Neural progenitor cell (in vitro differentiated cells): ENCODE data around the gene MYLK4. TPM values are rescaled to one million over a fixed set of nuclear protein-coding genes. Genes with fewer than 3 reads are reported as not detected.

Experiments used
- DNase-seq: peaks from one replicate; pipeline ENCODE4 v3.0.0-alpha.2; 2016; ENCODE audit warnings: low spot score
- H2AFZ ChIP-seq: fragments of 200-600 bp; sonication (generic); replicated peaks from 2 replicates; pipeline ENCODE4 v1.6.1; 2016; ENCODE audit warnings: antibody characterized with exemption
- H3F3A ChIP-seq: fragments of 200-600 bp; sonication (generic); 2 replicates; pipeline ENCODE4 v1.6.1; 2016; ENCODE audit warnings: antibody characterized with exemption, low read depth
- H3K27ac ChIP-seq: fragments of 200-600 bp; sonication (generic); 2 replicates; pipeline ENCODE4 v1.5.1; 2016; ENCODE audit warnings: mild to moderate bottlenecking
- H3K27me3 ChIP-seq: fragments of 200-600 bp; sonication (generic); 2 replicates; pipeline ENCODE4 v1.6.1; 2016; ENCODE audit warnings: mild to moderate bottlenecking, moderate library complexity
- H3K36me3 ChIP-seq: fragments of 200-600 bp; sonication (generic); 2 replicates; pipeline ENCODE4 v1.5.1; 2016
- H3K4me1 ChIP-seq: fragments of 200-600 bp; sonication (generic); 2 replicates; pipeline ENCODE4 v1.6.1; 2016; ENCODE audit warnings: mixed run types
- H3K4me2 ChIP-seq: fragments of 200-600 bp; sonication (generic); 2 replicates; pipeline ENCODE4 v1.6.1; 2016
- H3K4me3 ChIP-seq: fragments of 200-600 bp; sonication (generic); 2 replicates; pipeline ENCODE4 v1.5.1; 2016
- H3K79me2 ChIP-seq: fragments of 200-600 bp; sonication (generic); 2 replicates; pipeline ENCODE4 v1.6.1; 2016; ENCODE audit warnings: low read depth
- H3K9ac ChIP-seq: fragments of 200-600 bp; sonication (generic); 2 replicates; pipeline ENCODE4 v1.6.1; 2016
- H3K9me3 ChIP-seq: fragments of 200-600 bp; sonication (generic); 2 replicates; pipeline ENCODE4 v1.5.1; 2016; ENCODE audit warnings: low read depth
- H4K20me1 ChIP-seq: fragments of 200-600 bp; sonication (generic); 2 replicates; pipeline ENCODE4 v1.6.1; 2016; ENCODE audit warnings: low read depth
- H3K27ac Mint-ChIP-seq: 3 replicates; pipeline ENCODE4 v1.8.0; 2021; ENCODE audit warnings: mixed read lengths
- H3K27me3 Mint-ChIP-seq: 2 replicates; pipeline ENCODE4 v1.8.0; 2022; ENCODE audit warnings: low read depth, mild to moderate bottlenecking, inconsistent platforms, moderate library complexity, mixed read lengths; ENCODE audit not compliant: insufficient read depth
- H3K36me3 Mint-ChIP-seq: 3 replicates; pipeline ENCODE4 v1.8.0; 2021; ENCODE audit warnings: mixed read lengths
- H3K4me1 Mint-ChIP-seq: 3 replicates; pipeline ENCODE4 v1.8.0; 2021; ENCODE audit warnings: mixed read lengths
- H3K4me3 Mint-ChIP-seq: 3 replicates; pipeline ENCODE4 v1.8.0; 2021; ENCODE audit warnings: mild to moderate bottlenecking, moderate library complexity, mixed read lengths
- H3K9me3 Mint-ChIP-seq: 3 replicates; pipeline ENCODE4 v1.8.0; 2020; ENCODE audit warnings: mixed read lengths
- EZH2 ChIP-seq: fragments of 200-600 bp; sonication (generic); IDR thresholded peaks from 2 replicates; pipeline ENCODE4 v1.6.1; 2017; ENCODE audit warnings: antibody characterized with exemption, mild to moderate bottlenecking, moderate library complexity
- EZH2phosphoT487 ChIP-seq: fragments of 200-600 bp; sonication (generic); IDR thresholded peaks from 2 replicates; pipeline ENCODE4 v1.6.1; 2017; ENCODE audit warnings: antibody characterized with exemption
- total RNA-seq: library from RNA; depleted of rRNA; stranded (reverse); fragments of >200 nt; gene quantifications from 2 replicates; pipeline ENCODE4 v1.2.3, GENCODE V29; 2015; ENCODE audit warnings: low replicate concordance
- TF ChIP-seq, protein P1 (sequence below): fragments of 200-600 bp; sonication (generic); IDR thresholded peaks from 2 replicates; pipeline ENCODE4 v1.5.1; 2017; ENCODE audit warnings: antibody characterized with exemption, mild to moderate bottlenecking

The MYLK4 gene
- total RNA-seq, 1 donor from 2014 or later: not detected

DNA sequence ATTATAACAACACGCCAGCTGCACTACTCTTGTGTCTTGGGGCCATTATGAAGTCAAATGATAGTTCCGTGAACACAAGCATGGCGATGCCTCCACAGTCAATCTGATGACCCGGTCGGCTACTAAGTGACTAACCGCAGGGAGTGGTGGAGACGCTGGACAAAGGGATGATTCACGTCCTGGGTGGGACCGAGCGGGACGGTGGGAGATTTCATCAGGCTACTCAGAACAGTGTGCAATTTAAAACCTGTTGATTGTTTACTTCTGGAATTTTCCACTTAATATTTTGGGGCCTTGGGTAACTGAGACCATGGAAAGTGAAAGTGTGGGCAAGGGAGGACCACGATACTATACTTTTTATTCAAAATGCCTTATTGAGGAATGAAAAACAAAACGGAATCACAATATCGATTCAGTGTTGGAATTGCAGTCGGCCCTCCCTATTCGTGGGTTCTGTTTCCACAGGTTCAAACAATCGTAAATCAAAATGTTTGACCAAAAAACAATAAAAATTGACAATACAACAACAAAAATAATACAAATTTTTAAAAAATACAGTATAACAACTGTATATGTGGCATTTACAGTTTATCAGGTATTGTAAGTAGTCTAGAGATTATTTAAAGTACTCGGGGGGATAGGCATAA lies 66.5 kb downstream of the MYLK4 start:
- Mint-ChIP-seq H3K4me3 (no peak overlapping the region), H3K27ac (no peak overlapping the region), H3K36me3 (peaks cover 3% of the 10 kb centered on the region), H3K9me3 (peaks cover 10% of the 10 kb centered on the region), H3K27me3 (no peaks in the 10 kb centered on the region), H3K4me1 (peaks cover 3% of the 10 kb centered on the region)
- TF ChIP-seq, protein P1, sequence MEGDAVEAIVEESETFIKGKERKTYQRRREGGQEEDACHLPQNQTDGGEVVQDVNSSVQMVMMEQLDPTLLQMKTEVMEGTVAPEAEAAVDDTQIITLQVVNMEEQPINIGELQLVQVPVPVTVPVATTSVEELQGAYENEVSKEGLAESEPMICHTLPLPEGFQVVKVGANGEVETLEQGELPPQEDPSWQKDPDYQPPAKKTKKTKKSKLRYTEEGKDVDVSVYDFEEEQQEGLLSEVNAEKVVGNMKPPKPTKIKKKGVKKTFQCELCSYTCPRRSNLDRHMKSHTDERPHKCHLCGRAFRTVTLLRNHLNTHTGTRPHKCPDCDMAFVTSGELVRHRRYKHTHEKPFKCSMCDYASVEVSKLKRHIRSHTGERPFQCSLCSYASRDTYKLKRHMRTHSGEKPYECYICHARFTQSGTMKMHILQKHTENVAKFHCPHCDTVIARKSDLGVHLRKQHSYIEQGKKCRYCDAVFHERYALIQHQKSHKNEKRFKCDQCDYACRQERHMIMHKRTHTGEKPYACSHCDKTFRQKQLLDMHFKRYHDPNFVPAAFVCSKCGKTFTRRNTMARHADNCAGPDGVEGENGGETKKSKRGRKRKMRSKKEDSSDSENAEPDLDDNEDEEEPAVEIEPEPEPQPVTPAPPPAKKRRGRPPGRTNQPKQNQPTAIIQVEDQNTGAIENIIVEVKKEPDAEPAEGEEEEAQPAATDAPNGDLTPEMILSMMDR: no peak
- no peak for TF ChIP-seq EZH2
- TF ChIP-seq EZH2phosphoT487: no peak
- H4K20me1 ChIP-seq: no peaks in the 10 kb centered on the region
- H3K27ac ChIP-seq: no peak overlapping the region
- H3F3A ChIP-seq: no peaks in the 10 kb centered on the region
- H3K9me3 ChIP-seq: no peaks in the 10 kb centered on the region
- no peak overlapping the region for H3K4me2 ChIP-seq
- H3K4me1 ChIP-seq: no peaks in the 10 kb centered on the region
- H3K27me3 ChIP-seq: no peaks in the 10 kb centered on the region
- H3K4me3 ChIP-seq: no peak overlapping the region
- no peak overlapping the region for H2AFZ ChIP-seq
- H3K36me3 ChIP-seq: no peaks in the 10 kb centered on the region
- no peaks in the 10 kb centered on the region for H3K79me2 ChIP-seq
- DNase-seq: no peak
- H3K9ac ChIP-seq: no peak overlapping the region

DNA sequence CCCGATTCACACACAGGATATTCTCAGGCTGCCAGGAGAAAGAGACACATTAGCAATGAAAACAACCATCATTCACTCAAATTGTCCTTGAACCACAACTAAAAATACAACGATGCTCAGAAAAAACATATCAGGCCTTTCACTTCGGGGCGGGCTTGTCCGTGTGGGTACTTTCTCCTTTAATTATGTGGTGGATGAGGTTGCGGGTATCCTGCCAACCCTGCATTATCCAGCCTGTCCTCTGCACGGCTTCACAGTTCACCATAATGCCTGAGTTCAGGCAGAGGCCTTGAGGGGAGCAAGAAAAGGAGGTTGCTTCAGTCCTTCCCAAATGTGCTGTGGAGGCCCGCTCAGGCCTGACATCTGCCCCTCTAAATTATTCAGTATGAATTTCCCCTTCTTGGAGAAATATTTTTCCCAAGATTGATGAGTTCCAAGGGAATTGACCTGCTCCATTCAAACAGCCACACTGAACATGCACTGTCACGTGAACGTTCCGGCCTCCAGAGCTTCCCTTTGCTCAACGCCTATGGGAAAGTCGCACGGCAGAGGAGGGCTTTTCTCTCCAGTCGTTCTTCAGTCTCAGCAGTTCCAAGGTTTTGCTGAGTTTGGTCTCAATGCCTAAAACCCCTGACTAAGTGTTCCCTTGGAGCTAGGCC lies 70.3 kb downstream of the MYLK4 start:
- Histone ChIP-seq H3K27ac (no peak overlapping the region), H2AFZ (no peak overlapping the region), H4K20me1 (no peaks in the 10 kb centered on the region), H3K27me3 (no peaks in the 10 kb centered on the region), H3K79me2 (no peaks in the 10 kb centered on the region), H3K36me3 (no peaks in the 10 kb centered on the region), H3K9ac (no peak overlapping the region), H3K9me3 (no peaks in the 10 kb centered on the region), H3K4me3 (no peak overlapping the region), H3K4me2 (no peak overlapping the region), H3K4me1 (no peaks in the 10 kb centered on the region), H3F3A (no peaks in the 10 kb centered on the region)
- peaks cover 3% of the 10 kb centered on the region for H3K36me3 Mint-ChIP-seq
- H3K27ac Mint-ChIP-seq: no peak overlapping the region
- H3K4me3 Mint-ChIP-seq: no peak overlapping the region
- H3K4me1 Mint-ChIP-seq: no peaks in the 10 kb centered on the region
- DNase-seq: no peak
- H3K9me3 Mint-ChIP-seq: peaks cover 10% of the 10 kb centered on the region
- no peaks in the 10 kb centered on the region for H3K27me3 Mint-ChIP-seq
- TF ChIP-seq EZH2 (no peak), EZH2phosphoT487 (no peak)
- TF ChIP-seq, protein P1: no peak

DNA sequence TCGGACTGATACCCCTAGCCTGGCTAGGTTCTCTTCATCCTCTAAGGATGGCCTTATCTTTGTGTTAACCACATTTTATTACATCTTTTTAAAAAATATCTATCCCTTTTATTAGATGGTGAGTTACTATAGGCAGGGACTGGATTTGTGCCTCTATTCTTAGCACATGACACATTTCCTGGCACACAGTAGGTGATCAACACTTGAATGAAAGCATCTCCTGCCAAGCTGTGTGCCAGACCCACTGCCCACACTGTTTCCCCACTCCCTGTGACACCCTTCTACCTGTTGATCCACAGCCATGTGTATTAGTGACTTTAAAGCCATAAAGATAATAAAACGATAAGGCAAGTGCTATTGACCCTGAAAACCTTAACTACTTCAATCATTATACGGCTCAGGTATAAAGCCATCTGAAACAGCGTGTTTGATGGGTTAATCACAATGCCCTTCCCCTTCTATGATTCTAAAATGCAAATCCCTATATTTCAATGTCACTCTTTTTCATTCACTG lies 73.6 kb downstream of the MYLK4 start:
- no peaks in the 10 kb centered on the region for H3K4me1 Mint-ChIP-seq
- Histone ChIP-seq H3K9ac (no peak overlapping the region), H3K9me3 (no peaks in the 10 kb centered on the region)

More for the DNA sequence above, 73.6 kb downstream of the MYLK4 start:
- H3F3A ChIP-seq: no peaks in the 10 kb centered on the region
- DNase-seq: no peak
- no peak overlapping the region for H3K4me3 ChIP-seq
- no peaks in the 10 kb centered on the region for H3K79me2 ChIP-seq
- H4K20me1 ChIP-seq: no peaks in the 10 kb centered on the region
- H3K27me3 Mint-ChIP-seq: no peaks in the 10 kb centered on the region
- H3K4me1 ChIP-seq: no peaks in the 10 kb centered on the region
- TF ChIP-seq EZH2phosphoT487: no peak
- TF ChIP-seq, protein P1: no peak
- no peak for TF ChIP-seq EZH2
- no peak overlapping the region for H3K4me2 ChIP-seq
- no peak overlapping the region for H3K27ac Mint-ChIP-seq
- H2AFZ ChIP-seq: no peak overlapping the region
- no peak overlapping the region for H3K27ac ChIP-seq
- H3K36me3 ChIP-seq: no peaks in the 10 kb centered on the region
- H3K4me3 Mint-ChIP-seq: no peak overlapping the region
- H3K27me3 ChIP-seq: no peaks in the 10 kb centered on the region
- H3K36me3 Mint-ChIP-seq: no peaks in the 10 kb centered on the region
- H3K9me3 Mint-ChIP-seq: no peaks in the 10 kb centered on the region
